GM06990 (cell line): ENCODE data around the gene MED28.

ENCODE experiments used
- DNase-seq: peaks from one replicate; pipeline ENCODE4 v3.0.0-alpha.2; 2011; ENCODE audit not compliant: insufficient read length; ENCODE audit errors: extremely low read depth
- H3K27me3 ChIP-seq: replicated peaks from 2 replicates; pipeline ENCODE4 v1.6.0; 2011; ENCODE audit warnings: low read length; ENCODE audit not compliant: control insufficient read depth, insufficient read depth
- H3K36me3 ChIP-seq: 2 replicates; pipeline ENCODE4 v1.5.1; 2011; ENCODE audit warnings: low read length; ENCODE audit not compliant: control insufficient read depth, insufficient read depth
- H3K4me3 ChIP-seq: replicated peaks from 2 replicates; pipeline ENCODE4 v1.5.1; 2011; ENCODE audit warnings: low read depth, mild to moderate bottlenecking, control low read depth, low read length
- CTCF ChIP-seq: IDR thresholded peaks from 2 replicates; pipeline ENCODE4 v1.5.1; 2011; ENCODE audit warnings: low read length, control low read depth, mild to moderate bottlenecking, inconsistent platforms; ENCODE audit not compliant: insufficient read depth, poor library complexity, severe bottlenecking

Gene MED28

GRCh38 chr4:17670423-17670822 lies 56.0 kb downstream of the MED28 start:
- H3K27me3 ChIP-seq: no peaks in the 10 kb centered on the region
- no peak for TF ChIP-seq CTCF
- H3K4me3 ChIP-seq: no peak overlapping the region
- H3K36me3 ChIP-seq: no peaks in the 10 kb centered on the region
- no peak for DNase-seq

- H3K27me3 ChIP-seq: no peaks in the 10 kb centered on the region
- TF ChIP-seq CTCF: no peak
- no peaks in the 10 kb centered on the region for H3K36me3 ChIP-seq
- no peak overlapping the region for H3K4me3 ChIP-seq
- no peak for DNase-seq
Measured at GRCh38 chr4:17680559-17681280, 66.3 kb downstream of the MED28 start.

GRCh38 chr4:17681281-17682221 lies 67.1 kb downstream of the MED28 start:
- Histone ChIP-seq H3K36me3 (no peaks in the 10 kb centered on the region), H3K27me3 (no peaks in the 10 kb centered on the region), H3K4me3 (no peak overlapping the region)
- DNase-seq: no peak
- TF ChIP-seq CTCF: no peak

- Histone ChIP-seq H3K27me3 (no peaks in the 10 kb centered on the region), H3K4me3 (no peak overlapping the region), H3K36me3 (no peaks in the 10 kb centered on the region)
- no peak for DNase-seq
- TF ChIP-seq CTCF: no peak
Measured at GRCh38 chr4:17682222-17682566, 67.8 kb downstream of the MED28 start.
